ENCODE results near the gene TP53I3.
"Not testable (repeated sequence)": the region's sequence is repeated elsewhere in the genome, so short reads cannot be mapped to it uniquely, and the experiment has no call there.

Gene TP53I3, protein sequence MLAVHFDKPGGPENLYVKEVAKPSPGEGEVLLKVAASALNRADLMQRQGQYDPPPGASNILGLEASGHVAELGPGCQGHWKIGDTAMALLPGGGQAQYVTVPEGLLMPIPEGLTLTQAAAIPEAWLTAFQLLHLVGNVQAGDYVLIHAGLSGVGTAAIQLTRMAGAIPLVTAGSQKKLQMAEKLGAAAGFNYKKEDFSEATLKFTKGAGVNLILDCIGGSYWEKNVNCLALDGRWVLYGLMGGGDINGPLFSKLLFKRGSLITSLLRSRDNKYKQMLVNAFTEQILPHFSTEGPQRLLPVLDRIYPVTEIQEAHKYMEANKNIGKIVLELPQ

GRCh38 chr2:24084386-24085199, at the start of gene TP53I3:
Gene TP53I3, minus strand, starts transcription at chr2:24084834. Its CDS starts 508 bp downstream, at chr2:24084326.
- peak; percentile 83 for DNase-seq

- no peak for DNase-seq
Observed at GRCh38 chr2:24132543-24132942, 47.9 kb upstream of the TP53I3 start.

DNA sequence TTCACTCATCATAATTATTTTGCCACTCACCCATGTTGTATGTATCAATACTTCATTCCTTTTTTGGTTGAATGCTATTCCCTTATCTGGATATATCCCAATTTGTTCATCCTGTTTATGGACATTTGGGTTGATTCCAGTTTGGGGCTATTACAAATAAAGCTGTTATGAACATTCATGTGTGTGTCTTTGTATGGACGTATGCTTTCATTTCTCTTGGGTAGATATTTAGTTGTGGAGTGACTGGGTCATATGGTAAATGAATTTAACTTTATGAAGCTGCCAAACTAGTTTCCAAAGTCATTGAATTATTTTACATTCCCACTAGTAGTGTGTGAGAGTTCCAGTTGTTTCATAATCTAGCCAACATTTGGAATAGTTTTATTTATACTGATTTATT, 41.3 kb upstream of the TP53I3 start:
- no peak for DNase-seq

DNA sequence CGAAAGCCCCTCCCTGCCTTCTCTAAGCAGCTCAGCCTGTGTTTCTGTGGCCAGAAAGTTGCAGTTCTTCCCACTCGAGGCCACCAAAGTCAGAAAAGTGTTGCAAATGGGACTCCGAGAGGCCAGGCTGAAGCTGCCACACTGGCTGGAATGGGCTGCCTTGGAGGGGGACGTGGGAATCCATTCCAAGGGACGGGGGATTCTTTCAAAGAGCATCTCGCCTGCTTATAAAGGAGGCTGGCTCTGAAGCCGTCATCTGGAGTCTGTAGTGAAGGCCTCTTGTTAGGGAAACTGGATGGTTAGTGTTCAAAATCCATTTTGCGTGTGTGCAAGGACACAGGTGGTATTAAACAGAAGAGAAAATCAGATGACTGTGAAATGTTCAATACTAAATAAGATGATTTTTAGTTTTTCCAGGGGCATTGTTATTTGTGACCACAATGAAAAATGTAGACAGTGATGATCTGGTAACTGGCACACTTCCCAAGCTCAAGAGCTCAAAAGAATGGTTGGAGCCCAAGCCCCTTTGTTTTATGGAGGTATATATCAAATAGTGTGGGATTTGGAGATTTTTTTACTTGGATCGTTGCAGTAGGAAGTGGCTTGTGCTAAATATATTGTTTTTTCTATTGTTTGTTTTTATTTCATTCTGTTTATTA, 39.4 kb upstream of the TP53I3 start:
- no peak for DNase-seq

- DNase-seq, result peak; percentile 79
Observed at GRCh38 chr2:24123195-24123921, 38.7 kb upstream of the TP53I3 start, which contains the start of the genes FAM228B and PFN4. Gene FAM228B, plus strand, starts transcription at chr2:24123469. Its CDS starts 893 bp downstream, at chr2:24124362. Gene PFN4, minus strand, starts transcription at chr2:24123334. Its CDS starts 799 bp downstream, at chr2:24122535.

GRCh38 chr2:24122366-24123194, 37.9 kb upstream of the TP53I3 start:
- DNase-seq, result no peak

DNA sequence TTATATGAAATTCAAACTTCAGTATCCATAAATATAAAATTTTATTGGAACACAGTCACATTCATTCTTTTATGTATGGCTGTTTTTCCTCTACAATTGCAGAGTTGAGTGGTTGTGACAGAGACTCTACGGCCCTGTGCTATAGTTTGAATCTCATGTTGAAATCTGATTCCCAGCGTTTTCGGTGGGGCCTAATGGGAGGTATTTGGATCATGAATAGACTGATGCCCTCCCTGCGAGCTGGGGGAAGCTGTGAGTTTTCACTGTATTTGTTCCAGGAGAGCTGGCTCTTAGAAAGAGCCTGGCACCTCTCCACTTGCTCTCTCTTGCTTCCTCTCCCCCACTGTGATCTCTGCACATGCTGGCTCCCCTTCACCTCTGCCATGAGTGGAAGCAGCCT, 36.8 kb upstream of the TP53I3 start:
- no peak for DNase-seq

DNA sequence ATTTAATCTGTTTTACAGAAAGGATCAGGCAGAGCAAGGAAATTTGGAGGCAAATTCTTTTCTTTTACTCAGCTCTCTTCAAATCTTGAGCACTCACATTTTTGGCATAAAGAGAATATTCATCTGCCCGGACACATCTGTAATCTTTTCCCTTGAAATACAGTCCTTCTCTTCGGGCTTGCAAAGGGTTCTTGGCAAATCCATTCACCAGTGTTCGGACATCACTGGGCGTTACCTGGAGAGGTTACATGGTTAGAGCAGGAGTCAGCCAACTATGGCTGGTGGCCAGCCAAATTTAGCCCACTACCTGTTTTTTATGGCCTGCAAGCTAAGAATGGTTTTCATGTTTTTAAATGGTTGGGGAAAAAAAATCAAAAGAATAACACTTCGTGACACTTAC, 36.4 kb upstream of the TP53I3 start:
- DNase-seq, result no peak

DNA sequence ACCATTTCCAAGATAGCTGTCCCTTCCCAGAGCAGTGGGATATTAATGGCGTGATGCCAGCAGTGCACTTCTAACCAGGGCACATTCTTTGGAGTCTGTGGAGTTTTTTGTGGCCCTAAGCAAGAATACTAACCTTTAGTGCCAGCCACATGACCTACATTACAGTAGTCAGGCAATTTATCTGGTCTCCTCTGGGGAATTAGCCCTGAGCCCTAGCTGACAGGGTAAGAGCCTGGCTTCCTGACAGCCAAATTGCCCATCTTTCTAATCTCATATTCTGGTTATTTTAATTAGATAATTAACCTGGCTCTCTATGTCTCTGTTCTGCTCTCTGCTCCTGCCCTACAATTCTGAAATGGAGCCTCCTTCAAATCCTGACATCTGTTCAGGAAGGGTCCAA, 33.3 kb upstream of the TP53I3 start:
- no peak for DNase-seq

DNA sequence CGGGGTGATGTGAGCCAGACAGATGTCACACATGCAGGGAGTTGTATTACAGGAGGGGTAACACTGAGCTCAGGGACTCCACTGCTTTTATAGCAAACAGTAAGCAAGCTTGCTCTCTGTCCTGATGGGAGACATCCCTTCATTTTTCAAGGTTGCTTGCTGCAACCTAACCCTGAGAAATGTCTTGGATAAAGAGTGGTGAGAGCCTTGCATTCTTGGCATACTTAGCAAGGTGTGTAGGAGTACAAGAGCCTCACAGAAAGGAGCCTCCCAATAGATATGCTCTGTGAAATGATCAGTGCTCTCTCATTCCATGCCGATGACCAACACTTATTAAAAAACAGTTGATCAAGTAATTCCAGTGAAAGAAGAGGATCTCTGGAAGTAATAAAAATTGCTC, 30.4 kb upstream of the TP53I3 start:
- DNase-seq, result peak; percentile 96

DNA sequence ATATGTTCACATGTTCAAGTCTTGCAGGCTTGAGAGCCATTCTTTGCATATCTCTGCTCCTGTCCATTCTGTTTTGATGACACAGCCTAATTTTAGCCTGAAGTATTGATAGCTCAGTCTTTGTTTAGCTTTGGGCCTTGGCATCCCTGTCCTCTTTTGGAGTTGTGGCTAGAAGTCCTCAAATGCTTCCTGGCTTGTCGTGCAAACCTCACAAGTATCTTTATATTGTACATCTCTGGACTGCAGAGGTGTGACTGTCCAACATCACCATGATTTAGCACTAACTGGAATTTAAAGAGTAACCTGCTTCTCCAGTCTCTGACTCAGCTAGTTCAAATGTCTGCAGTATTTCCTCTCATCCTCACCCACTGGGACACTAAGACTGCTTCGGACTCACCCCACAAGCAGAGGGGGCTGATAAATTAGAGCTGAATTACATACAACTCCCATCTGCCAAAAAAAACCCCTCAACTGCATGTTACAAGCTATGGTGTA, 26.8 kb upstream of the TP53I3 start:
- DNase-seq, result peak; percentile 59

GRCh38 chr2:24110660-24111303, 26.1 kb upstream of the TP53I3 start:
- DNase-seq, result no peak

DNA sequence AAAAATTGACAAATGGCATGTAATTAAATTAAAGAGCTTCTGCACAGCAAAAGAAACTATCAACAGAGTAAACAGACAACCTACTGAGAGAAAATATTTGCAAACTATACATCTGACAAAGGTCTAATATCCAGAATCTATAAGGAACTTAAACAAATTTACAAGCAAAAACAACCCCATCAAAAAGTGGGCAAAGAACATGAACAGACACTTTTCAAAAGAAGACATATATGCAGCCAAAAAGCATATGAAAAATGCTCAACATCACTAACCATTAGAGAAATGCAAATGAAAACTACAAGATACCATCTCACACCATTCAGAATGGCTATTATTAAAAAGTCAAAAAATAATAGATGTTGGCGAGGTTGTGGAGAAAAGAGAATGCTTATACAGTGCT, 24.8 kb upstream of the TP53I3 start:
- not testable (repeated sequence) for DNase-seq

DNA sequence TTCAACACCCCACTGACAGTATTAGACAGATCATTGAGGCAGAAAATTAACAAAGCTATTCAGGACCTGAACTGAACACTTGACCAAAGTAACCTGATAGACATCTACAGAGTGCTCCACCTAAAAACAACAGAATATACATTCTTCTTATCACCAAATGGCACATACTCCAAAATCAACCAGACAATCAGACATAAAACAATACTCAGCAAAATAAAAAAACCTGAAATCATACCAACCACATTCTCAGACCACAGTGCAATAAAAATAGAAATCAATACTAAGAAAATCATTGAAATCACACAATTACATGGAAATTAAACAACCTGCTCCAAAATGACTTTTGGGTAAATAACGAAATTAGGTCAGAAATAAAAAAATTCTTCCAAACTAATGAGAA, 22.7 kb upstream of the TP53I3 start:
- DNase-seq, result no peak

DNA sequence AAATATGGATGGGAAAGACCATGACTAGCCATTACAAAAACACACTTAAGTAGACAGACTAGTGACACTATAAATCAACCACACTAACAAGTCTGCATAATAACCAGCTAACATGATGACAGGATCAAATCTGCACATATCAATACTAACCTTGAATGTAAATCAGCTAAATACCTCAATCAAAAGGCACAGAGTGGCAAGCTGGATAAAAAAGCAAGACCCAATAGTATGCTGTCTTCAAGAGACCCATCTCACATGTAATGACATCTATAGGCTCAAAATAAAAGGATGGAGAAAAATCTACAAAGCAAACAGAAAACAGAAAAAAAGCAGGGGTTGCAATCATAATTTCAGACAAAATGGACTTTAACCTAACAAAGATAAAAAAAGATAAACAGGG, 22.2 kb upstream of the TP53I3 start:
- DNase-seq, result no peak

DNA sequence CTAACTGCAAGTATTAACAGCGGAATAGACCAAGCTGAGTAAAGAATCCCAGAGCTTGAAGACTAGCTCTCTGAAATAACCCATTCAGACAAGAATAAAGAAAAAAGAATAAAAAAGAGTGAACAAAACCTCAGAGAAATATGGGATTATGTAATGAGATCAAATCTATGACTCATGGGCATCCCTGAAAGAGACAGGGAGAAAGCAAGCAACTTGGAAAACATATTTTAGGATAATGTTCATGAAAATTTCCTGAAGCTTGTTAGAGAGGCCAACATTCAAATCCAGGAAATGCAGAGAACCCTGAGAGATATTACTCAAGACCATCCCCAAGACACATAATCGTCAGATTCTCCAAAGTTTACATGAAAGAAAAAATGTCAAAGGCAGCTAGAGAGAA, 21.2 kb upstream of the TP53I3 start:
- peak; percentile 43 for DNase-seq

- no peak for DNase-seq
Observed at GRCh38 chr2:24104906-24105305, 20.3 kb upstream of the TP53I3 start.

DNA sequence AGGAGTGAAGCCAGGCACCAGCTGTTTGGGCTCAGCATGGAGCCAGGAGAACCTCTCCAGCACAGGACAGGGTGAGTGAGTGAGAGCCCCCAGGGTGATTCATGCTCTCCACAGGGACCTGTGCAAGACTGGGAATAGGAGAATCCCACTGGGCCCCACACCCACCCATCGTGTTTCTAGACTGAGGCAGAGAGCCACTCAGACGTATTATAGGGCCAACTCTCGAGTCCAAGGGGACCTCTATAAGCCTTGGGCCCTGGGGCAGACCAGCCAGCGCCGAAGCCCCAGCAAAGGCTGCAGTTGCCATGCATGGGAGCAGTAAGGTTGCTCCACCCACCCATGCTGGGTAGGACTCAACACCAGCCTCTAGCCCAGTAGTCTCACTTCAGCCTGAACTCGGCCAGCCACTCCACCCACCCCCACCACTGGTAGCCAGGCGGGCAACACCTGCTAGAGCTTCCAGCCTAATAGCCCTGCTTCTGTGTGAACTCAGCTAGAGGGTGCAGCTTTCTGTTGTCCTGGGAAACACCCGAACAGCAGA, 19.5 kb upstream of the TP53I3 start:
- no peak for DNase-seq

DNA sequence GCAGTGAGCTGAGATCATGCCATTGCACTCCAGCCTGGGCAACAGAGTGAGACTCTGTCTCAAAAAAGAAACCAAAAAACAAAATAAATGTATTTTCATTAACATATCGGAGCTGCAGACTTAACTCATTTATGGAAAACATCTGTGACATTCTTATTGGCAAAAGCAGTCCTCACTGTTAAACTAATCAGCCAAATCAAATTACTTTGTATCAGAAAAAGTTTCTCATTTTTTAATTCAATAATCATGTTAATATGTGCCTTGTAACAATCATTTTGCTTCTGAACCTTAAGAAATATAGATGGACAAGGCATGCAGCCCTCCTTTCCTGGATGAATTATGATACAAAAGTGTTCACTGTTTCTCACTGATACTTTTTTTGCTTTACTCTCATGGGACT, 18.0 kb upstream of the TP53I3 start:
- no peak for DNase-seq

DNA sequence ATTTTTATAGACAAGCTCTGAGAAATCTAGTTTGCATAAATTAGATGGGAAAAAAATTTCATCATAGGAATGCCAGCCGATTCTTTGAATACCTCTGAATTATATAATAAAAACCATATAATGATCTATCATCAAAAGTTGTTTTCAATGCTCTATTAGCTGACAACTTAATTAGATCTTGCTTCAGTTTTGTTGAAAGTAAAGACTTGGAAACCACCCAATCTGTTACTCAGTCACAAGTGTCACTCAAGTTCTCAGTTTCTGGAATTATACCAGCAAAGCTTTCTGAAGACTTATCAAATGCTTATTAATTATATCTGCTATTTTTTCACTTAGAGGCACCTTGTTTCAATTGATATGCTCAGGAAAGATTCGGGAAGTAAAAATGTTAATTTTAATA, 17.4 kb upstream of the TP53I3 start:
- no peak for DNase-seq

DNA sequence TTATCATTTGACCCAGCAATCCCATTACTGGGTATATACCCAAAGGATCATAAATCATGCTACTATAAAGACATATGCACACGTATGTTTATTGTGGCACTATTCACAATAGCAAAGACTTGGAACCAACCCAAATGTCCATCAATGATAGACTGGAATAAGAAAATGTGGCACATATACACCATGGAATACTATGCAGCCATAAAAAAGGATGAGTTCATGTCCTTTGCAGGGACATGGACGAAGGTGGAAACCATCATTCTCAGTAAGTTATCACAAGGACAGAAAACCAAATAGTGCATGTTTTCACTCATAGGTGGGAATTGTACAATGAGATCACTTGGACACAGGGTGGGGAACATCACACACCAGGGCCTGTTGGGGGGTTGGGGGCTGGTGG, 16.1 kb upstream of the TP53I3 start:
- not testable (repeated sequence) for DNase-seq
